Mucosa of descending colon (tissue), 3 donors: ENCODE data around the gene SSH2. TPM values are rescaled to one million over a fixed set of nuclear protein-coding genes. Genes with fewer than 3 reads are reported as not detected.

Source experiments
- ATAC-seq: fragments of 200-7000 bp; cut with Tn5 transposase; one replicate; pipeline ENCODE4 v1.9.1; 2020; ENCODE audit warnings: mild to moderate bottlenecking, moderate library complexity
- DNase-seq, 3 donors: peaks; one replicate each; pipeline ENCODE4 v3.0.0-alpha.2; 2020
- H3K36me3 ChIP-seq: fragments of 200-600 bp; one replicate; pipeline ENCODE4 v1.8.0; 2021; ENCODE audit warnings: low read depth, mild to moderate bottlenecking
- H3K4me1 ChIP-seq: fragments of 200-600 bp; one replicate; pipeline ENCODE4 v1.8.0; 2021; ENCODE audit warnings: low read depth, mild to moderate bottlenecking
- H3K4me3 ChIP-seq: fragments of 200-600 bp; one replicate; pipeline ENCODE4 v1.8.0; 2021; ENCODE audit warnings: mild to moderate bottlenecking
- H3K9me3 ChIP-seq: fragments of 200-600 bp; one replicate; pipeline ENCODE4 v1.8.0; 2021; ENCODE audit warnings: mild to moderate bottlenecking
- intact Hi-C, 2 donors: fragments of 100-400 bp; cut with DNase I in 1 of 2; cut with micrococcal nuclease in 1 of 2; formaldehyde crosslinking; loops; one replicate each; pipeline versions ENCODE4 v1.11.0 to v1.11.1; 2022; cut with DNase I, micrococcal nuclease
- total RNA-seq, 3 donors: library from RNA; stranded (reverse); fragmentation: NEBNext Ultra II Directional in 2 of 3; extraction: Animal tissue kit (Norgen Biotek cat#: 25700) in 2 of 3; gene quantifications; one replicate each; pipeline versions ENCODE4 v1.2.1 to v1.2.4, GENCODE V29; 2021 to 2023
- TF ChIP-seq, protein P1 (sequence below): fragments of 200-600 bp; IDR thresholded peaks from one replicate; pipeline ENCODE4 v1.8.0; 2022; ENCODE audit warnings: antibody characterized with exemption, mild to moderate bottlenecking
- donor health status: DM: no; HTN: no; CAD: no; lungs with moderate emphysema.
- donor health status: DM: no; HTN: no; CAD: no.
- donor health status: DM: no; HTN: yes; CAD: no.

Gene SSH2
- total RNA-seq, 3 donors from 2014 or later: 32.1 to 47.8 (median 40.8) TPM

DNA sequence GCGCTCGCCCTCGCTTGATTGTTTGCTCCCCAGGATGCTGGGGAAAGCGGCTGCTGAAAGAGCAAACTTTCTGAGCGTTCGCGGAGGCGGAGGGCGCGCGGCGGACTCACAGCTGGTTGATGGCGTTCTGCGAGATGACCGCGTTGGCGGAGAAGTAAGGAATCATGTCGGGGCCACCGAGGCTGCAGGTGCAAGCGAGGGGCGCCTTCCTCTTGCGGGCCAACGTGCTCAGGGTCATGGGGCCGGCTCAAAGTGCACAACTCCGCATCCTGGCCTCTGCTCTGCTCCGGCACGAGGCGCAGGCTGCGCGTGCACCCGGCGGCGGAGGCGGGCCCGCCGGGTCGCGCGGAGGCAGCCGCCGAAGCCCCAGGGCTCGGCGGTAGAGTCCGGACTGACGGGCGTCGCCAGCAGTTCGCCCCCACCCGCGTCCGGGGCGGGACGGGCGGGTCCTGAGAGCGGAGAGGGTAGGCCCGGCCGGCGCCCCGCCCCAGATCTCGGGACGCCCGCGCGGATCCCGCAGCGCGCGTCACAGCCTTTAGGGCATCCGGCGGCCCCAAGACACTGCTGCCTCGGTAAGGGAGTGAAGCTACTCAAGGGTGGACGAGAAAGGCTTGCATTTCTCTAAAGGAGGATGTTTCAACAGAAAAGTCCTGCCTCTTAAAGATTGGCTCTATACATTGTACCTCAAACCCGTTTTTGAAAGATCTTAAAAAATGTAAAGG lies 168.8 kb downstream of the SSH2 start:
- Histone ChIP-seq H3K9me3 (no peaks in the 10 kb centered on the region), H3K4me1 (no peaks in the 10 kb centered on the region), H3K36me3 (no peaks in the 10 kb centered on the region), H3K4me3 (peak overlapping the region; percentile 7)
- peak; percentile 98 for ATAC-seq
- TF ChIP-seq, protein P1, sequence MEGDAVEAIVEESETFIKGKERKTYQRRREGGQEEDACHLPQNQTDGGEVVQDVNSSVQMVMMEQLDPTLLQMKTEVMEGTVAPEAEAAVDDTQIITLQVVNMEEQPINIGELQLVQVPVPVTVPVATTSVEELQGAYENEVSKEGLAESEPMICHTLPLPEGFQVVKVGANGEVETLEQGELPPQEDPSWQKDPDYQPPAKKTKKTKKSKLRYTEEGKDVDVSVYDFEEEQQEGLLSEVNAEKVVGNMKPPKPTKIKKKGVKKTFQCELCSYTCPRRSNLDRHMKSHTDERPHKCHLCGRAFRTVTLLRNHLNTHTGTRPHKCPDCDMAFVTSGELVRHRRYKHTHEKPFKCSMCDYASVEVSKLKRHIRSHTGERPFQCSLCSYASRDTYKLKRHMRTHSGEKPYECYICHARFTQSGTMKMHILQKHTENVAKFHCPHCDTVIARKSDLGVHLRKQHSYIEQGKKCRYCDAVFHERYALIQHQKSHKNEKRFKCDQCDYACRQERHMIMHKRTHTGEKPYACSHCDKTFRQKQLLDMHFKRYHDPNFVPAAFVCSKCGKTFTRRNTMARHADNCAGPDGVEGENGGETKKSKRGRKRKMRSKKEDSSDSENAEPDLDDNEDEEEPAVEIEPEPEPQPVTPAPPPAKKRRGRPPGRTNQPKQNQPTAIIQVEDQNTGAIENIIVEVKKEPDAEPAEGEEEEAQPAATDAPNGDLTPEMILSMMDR: no peak
- peak; percentile 87 to 94 (median 91) for DNase-seq
- intact Hi-C loops: loop anchor here in 1 of 2 donors (2.0 kb wide), 1 partner anchor 56 kb away; no protein-coding TSS in a partner anchor

DNA sequence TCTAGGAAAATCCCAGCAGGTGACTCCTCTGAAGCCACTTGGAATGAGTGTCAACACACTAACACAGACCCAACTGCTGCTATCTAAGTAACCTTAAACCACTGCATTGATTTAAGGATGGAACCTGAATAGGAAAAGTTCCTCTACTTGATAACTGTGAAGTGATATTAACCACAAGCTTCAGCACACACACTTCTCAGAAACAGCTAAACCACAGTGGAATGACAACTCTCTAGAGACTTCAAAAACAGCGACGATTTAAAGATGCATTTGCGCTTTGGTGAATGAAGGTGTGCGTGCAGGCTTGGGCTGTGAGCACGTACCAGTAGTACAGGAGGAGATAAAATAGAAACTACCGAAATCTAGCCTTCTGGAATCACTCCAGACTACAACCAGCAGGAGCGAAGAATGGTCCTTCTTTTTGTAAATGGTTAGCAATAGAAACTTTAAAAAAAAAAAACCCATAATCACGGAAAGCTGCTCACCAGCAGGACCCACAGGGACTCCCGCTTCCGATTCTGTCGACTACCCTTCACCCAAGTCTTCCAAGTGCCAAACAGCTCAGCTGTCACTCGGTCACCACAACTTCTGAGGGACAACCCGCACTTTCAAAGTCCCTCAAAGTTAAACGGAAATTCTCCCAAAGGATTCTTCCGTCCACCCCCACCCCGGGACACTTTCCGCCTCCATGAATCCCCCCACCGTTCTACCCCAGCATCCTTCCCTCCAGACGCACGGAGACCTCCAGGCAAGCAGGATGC lies 169.6 kb downstream of the SSH2 start:
- peak; percentile 54 for ATAC-seq
- Histone ChIP-seq H3K4me1 (no peaks in the 10 kb centered on the region), H3K9me3 (no peaks in the 10 kb centered on the region), H3K36me3 (no peaks in the 10 kb centered on the region), H3K4me3 (peak overlapping the region; percentile 7)
- TF ChIP-seq, protein P1: no peak
- DNase-seq: peak in 1 of 3 donors; percentile 29
- intact Hi-C loops: loop anchor here in 1 of 2 donors (2.0 kb wide), 1 partner anchor 56 kb away; no protein-coding TSS in a partner anchor

DNA sequence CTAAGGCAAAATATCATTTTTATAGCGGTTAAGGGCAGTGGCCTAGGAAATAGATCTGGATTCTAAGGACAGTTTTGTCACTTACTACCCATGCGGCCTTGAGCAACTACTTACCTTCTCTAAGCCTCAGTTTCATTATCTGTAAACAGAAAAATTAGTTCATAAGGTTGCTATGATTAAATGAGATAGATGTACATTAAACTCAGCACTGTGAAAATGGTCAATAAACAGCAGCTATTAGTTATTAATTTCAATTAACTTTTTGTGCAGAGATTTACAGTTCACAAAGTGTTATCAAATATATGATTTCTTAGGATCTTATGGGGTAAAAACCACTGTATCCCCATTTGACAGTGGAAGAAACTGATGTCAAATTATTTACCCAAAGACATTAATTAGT lies 171.8 kb downstream of the SSH2 start:
- no peaks in the 10 kb centered on the region for H3K4me1 ChIP-seq
- H3K4me3 ChIP-seq: no peak overlapping the region
- intact Hi-C loops: no loop called here
- H3K9me3 ChIP-seq: no peaks in the 10 kb centered on the region
- ATAC-seq: no peak
- H3K36me3 ChIP-seq: no peaks in the 10 kb centered on the region
- no peak for DNase-seq
- TF ChIP-seq, protein P1: no peak

DNA sequence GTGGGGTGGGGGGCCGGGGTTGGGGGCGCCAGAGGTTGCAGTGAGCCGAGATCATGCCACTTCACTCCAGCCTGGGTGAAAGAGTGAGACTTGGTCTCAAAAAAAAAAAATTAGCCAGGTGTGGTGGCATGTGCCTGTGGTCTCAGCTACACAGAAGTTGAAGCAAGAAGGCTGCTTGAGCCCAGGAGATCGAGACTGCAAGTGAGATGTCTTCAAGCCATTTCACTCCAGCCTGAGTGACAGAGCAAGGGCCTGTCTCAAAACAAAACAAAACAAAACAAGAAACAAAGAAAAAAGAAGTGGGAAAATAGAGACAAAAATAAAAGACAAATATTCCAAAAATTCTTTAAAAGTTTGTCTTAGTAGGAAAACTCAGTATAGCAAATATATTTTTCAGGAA lies 172.2 kb downstream of the SSH2 start:
- TF ChIP-seq, protein P1: no peak
- DNase-seq: no peak
- H3K9me3 ChIP-seq: no peaks in the 10 kb centered on the region
- H3K4me1 ChIP-seq: no peaks in the 10 kb centered on the region
- H3K4me3 ChIP-seq: no peak overlapping the region
- no peak for ATAC-seq
- no peaks in the 10 kb centered on the region for H3K36me3 ChIP-seq
- intact Hi-C loops: no loop called here

DNA sequence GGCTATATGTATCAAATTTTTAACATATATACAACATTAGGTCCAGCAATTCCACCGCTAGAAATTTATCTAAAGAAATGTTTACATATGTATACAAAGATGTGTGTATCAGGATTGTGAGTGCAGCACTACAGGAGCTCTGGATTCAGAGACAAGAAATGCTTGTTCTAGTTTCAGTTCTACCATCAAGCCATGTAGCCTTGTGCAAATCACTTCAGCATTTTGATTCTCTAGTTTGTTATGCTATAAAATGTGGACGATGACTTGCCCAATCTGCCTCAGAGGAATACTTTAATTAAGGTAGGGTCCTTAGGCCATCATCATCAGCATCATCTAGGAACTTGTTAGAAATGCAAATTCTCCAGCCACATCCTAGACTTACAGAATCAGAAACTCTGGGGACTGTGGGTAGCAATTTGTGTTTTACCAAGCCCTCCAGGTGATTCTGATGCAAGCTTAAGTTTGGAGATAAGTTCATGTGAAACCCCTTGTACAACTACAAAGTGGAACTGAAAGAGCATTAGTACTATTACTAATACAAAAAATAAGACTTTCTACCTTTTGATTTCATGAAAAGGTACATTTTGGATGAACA lies 176.1 kb downstream of the SSH2 start:
- Histone ChIP-seq H3K9me3 (no peaks in the 10 kb centered on the region), H3K4me3 (no peak overlapping the region), H3K4me1 (no peaks in the 10 kb centered on the region), H3K36me3 (no peaks in the 10 kb centered on the region)
- no peak for ATAC-seq
- intact Hi-C loops: no loop called here
- DNase-seq: no peak
- TF ChIP-seq, protein P1: no peak
